ENCODE results near the gene DNAH14.

DNAH14 gene

GRCh38 chr1:225425201-225425786 lies 495.8 kb downstream of the DNAH14 start (continued):
- TF ChIP-seq TRIM28 (IDR thresholded peaks at IDR 0.05; ENCODE audit: borderline replicate concordance, low read length) (no peak), GFI1B (tag by site-specific recombination; IDR thresholded peaks at IDR 0.05) (peak; percentile 85; the same call in 1 of the 2 replicates), ZNF561 (tag by site-specific recombination; IDR thresholded peaks at IDR 0.05; ENCODE audit: borderline replicate concordance) (no peak), ZNF23 (tag by site-specific recombination; IDR thresholded peaks at IDR 0.05; ENCODE audit: borderline replicate concordance) (no peak), ZNF518A (tag by site-specific recombination; conservative IDR thresholded peaks at IDR 0.05; ENCODE audit: low read depth) (peak; percentile 25), ZNF549 (tag by site-specific recombination; IDR thresholded peaks at IDR 0.05) (no peak), ZNF394 (tag by site-specific recombination; IDR thresholded peaks at IDR 0.05; ENCODE audit: borderline replicate concordance) (peak; percentile 86), SCRT2 (tag by site-specific recombination; IDR thresholded peaks at IDR 0.05) (peak; percentile 68; the same call in 1 of the 2 replicates), ZNF138 (tag by site-specific recombination; IDR thresholded peaks at IDR 0.05; ENCODE audit: borderline replicate concordance) (no peak), PATZ1 (tag by site-specific recombination; IDR thresholded peaks at IDR 0.05) (peak; percentile 99), KLF16 (tag by site-specific recombination; IDR thresholded peaks at IDR 0.05) (peak; percentile 86), ZNF354C (tag by site-specific recombination; IDR thresholded peaks at IDR 0.05; ENCODE audit: borderline replicate concordance, low read depth) (no peak), ZNF114 (tag by site-specific recombination; IDR thresholded peaks at IDR 0.05) (no peak), KLF8 (tag by site-specific recombination; IDR thresholded peaks at IDR 0.05) (peak; percentile 95), ZNF391 (tag by site-specific recombination; IDR thresholded peaks at IDR 0.05; ENCODE audit: borderline replicate concordance, low read depth) (no peak; the same call in 1 of the 2 replicates), RBAK (tag by site-specific recombination; IDR thresholded peaks at IDR 0.05) (0 out of 2 replicates have a peak, but pooled peaks have one; percentile 9), ZFP37 (tag by site-specific recombination; IDR thresholded peaks at IDR 0.05) (peak; percentile 78; the same call in 1 of the 2 replicates), SP3 (tag by site-specific recombination; IDR thresholded peaks at IDR 0.05) (peak; percentile 80), ZNF404 (tag by site-specific recombination; IDR thresholded peaks at IDR 0.05) (no peak), PRDM1 (tag by site-specific recombination; IDR thresholded peaks at IDR 0.05) (peak; percentile 88), ZNF48 (tag by site-specific recombination; IDR thresholded peaks at IDR 0.05) (no peak), YY2 (tag by site-specific recombination; IDR thresholded peaks at IDR 0.05) (peak; percentile 43; the same call in 1 of the 2 replicates), ZNF621 (tag by site-specific recombination; IDR thresholded peaks at IDR 0.05) (no peak), ZNF610 (tag by site-specific recombination; IDR thresholded peaks at IDR 0.05; ENCODE audit: borderline replicate concordance) (no peak), ZNF785 (tag by site-specific recombination; IDR thresholded peaks at IDR 0.05) (no peak), HOXD13 (CRISPR knock-in tag; IDR thresholded peaks at IDR 0.05; ENCODE audit: borderline replicate concordance) (no peak), SETDB1 (IDR thresholded peaks at IDR 0.05; ENCODE audit: insufficient read length, low read length) (no peak), ZEB2 (tag by site-specific recombination; IDR thresholded peaks at IDR 0.05) (peak; percentile 96), ZNF521 (tag by site-specific recombination; IDR thresholded peaks at IDR 0.05) (no peak)
- TF ChIP-seq, protein P1, sequence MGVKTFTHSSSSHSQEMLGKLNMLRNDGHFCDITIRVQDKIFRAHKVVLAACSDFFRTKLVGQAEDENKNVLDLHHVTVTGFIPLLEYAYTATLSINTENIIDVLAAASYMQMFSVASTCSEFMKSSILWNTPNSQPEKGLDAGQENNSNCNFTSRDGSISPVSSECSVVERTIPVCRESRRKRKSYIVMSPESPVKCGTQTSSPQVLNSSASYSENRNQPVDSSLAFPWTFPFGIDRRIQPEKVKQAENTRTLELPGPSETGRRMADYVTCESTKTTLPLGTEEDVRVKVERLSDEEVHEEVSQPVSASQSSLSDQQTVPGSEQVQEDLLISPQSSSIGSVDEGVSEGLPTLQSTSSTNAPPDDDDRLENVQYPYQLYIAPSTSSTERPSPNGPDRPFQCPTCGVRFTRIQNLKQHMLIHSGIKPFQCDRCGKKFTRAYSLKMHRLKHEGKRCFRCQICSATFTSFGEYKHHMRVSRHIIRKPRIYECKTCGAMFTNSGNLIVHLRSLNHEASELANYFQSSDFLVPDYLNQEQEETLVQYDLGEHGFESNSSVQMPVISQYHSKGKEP (tag by site-specific recombination; IDR thresholded peaks at IDR 0.05): 0 out of 2 replicates have a peak, but pooled peaks have one; percentile 4
- TF ChIP-seq, protein P2, sequence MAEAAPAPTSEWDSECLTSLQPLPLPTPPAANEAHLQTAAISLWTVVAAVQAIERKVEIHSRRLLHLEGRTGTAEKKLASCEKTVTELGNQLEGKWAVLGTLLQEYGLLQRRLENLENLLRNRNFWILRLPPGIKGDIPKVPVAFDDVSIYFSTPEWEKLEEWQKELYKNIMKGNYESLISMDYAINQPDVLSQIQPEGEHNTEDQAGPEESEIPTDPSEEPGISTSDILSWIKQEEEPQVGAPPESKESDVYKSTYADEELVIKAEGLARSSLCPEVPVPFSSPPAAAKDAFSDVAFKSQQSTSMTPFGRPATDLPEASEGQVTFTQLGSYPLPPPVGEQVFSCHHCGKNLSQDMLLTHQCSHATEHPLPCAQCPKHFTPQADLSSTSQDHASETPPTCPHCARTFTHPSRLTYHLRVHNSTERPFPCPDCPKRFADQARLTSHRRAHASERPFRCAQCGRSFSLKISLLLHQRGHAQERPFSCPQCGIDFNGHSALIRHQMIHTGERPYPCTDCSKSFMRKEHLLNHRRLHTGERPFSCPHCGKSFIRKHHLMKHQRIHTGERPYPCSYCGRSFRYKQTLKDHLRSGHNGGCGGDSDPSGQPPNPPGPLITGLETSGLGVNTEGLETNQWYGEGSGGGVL (tag by site-specific recombination; IDR thresholded peaks at IDR 0.05): peak; percentile 88
